Left lung (tissue), 10 donors: ENCODE results near the gene TAF1C. TPM values are rescaled to one million over a fixed set of nuclear protein-coding genes. Genes with fewer than 3 reads are reported as not detected.

ENCODE experiments used
- ATAC-seq: fragments of 200-7000 bp; cut with Tn5 transposase; one replicate; pipeline ENCODE4 v1.9.1; 2020; ENCODE audit warnings: moderate library complexity
- DNase-seq, 4 donors: peaks; one replicate each; pipeline ENCODE4 v3.0.0-alpha.2; 2013 to 2020
- H3K27ac ChIP-seq, 2 donors: fragments of 200-600 bp; sonication (generic) in 1 of 2; one replicate each; pipeline versions ENCODE4 v1.5.0 to v1.8.0; 2020 to 2021
- H3K27me3 ChIP-seq, 2 donors: fragments of 200-600 bp; sonication (generic) in 1 of 2; one replicate each; pipeline versions ENCODE4 v1.5.0 to v1.8.0; 2020 to 2021
- H3K36me3 ChIP-seq, 2 donors: fragments of 200-600 bp; sonication (generic) in 1 of 2; one replicate each; pipeline versions ENCODE4 v1.5.0 to v1.8.0; 2020 to 2021
- H3K4me1 ChIP-seq, 2 donors: fragments of 200-600 bp; one replicate each; pipeline ENCODE4 v1.8.0; 2021
- H3K4me3 ChIP-seq, 2 donors: fragments of 200-600 bp; sonication (generic) in 1 of 2; one replicate each; pipeline versions ENCODE4 v1.5.0 to v1.8.0; 2020 to 2021; ENCODE audit warnings: mild to moderate bottlenecking in 1 of 2
- H3K9me3 ChIP-seq, 2 donors: fragments of 200-600 bp; sonication (generic) in 1 of 2; one replicate each; pipeline versions ENCODE4 v1.5.0 to v1.8.0; 2020 to 2021
- intact Hi-C, 2 donors: fragments of 100-400 bp; cut with DNase I; formaldehyde crosslinking; loops; one replicate each; pipeline versions ENCODE4 v1.11.2 to v1.14.2; 2022
- polyA plus RNA-seq, 6 donors: library from polyadenylated mRNA; unstranded; fragments of 120-200 nt; gene quantifications; one replicate each; pipeline ENCODE4 v1.2.1, GENCODE V29; 2013; ENCODE audit not compliant: insufficient read length in 6 of 6
- total RNA-seq, 2 donors: library from RNA; stranded (reverse); fragmentation: NEBNext Ultra II Directional; extraction: Animal tissue kit (Norgen Biotek cat#: 25700); gene quantifications; one replicate each; pipeline ENCODE4 v1.2.1, GENCODE V29; 2021
- TF ChIP-seq, protein P1 (sequence below), 2 donors: fragments of 200-600 bp; sonication (generic) in 1 of 2; IDR thresholded peaks; one replicate each; pipeline versions ENCODE4 v1.5.0 to v1.8.0; 2021; ENCODE audit warnings: antibody characterized with exemption in 2 of 2
- donor health status: DM: no; HTN: yes; CAD: no.
- donor health status: DM: no; HTN: no; CAD: no.

The TAF1C gene
- total and polyA plus RNA-seq, 8 donors = 37.5 to 66.1 (median 52.9) TPM

DNA sequence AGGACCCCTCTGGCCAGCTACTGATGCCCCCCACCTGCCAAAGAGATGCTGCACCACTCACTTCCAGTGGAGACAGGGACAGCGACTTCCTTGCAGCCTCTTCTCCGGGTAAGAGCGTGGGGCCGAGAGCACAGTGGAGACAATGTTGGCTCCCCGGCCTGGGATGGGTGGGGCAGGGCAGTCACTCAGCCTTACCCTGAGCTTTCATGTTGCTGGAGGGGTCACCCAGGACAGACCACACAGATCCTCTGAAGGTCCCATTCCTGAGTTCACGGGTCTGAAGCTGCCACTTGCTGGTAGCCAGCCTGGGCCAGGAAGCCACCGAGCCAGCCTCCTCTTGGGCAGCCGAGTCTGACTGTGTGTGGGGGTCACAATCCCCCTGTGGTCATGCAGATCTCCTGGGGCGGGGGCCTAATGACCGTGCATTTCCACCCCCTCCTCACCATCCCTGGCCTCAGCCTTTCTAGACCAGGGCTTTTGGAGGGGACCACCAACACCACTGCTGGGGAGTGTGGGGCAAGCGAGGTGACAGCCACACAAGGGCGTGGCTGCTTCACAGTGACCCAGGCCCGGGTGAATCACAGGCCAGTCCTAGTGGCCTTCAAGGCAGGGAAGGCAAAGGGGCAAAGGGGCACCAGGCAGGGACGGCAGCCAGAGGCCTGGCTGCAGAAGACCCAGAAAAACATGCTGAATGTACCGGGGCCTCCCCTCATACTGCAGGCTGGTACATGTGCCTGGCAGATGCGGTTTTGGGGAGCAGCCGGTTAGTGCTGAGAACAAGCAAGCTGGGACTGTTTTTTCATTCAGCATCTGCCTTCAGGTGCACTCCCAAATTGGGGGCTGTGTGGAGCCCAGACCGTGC is 10.4 kb downstream of the TAF1C start:
- intact Hi-C loops = no loop called here
- no peak overlapping the region for H3K4me3 ChIP-seq

DNA sequence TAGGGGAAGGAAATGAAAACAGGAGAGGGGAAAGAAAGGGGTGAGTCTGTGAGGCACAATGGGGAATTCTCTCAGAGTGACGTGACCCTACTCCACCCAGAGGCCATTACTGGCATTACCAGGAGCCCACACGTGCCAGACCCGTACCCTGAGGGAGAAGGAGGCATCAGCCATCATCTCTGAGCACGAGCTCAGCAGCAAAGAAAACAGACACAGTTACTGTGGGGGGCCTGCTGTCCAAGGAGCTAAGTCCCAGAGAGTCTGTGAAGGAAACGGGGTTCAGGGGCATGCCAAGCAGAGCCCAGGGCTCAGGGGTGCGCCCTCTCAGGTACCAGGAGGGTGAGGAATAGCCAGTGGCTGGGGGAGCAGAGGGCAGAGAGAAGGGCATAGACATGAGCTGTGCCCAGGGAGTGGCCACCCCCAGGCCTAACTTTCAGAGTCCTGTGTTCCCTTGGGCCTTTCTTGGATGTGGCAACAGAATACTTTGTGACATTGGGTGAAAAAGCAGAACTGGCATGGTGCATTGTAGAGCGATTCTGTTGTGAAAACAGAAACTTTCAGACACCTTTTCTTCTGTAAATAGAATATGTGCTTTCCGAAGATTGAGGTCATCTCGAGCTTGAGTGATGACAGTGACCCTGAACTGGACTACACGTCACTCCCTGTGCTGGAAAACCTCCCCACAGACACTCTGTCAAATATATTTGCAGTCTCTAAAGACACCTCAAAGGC is 11.3 kb downstream of the TAF1C start:
- DNase-seq (peak in 2 of 4 donors; percentile 36 to 56), ATAC-seq (peak; percentile 82)
- no peak overlapping the region for H3K4me3 ChIP-seq
- intact Hi-C loops = no loop called here
- TF ChIP-seq, protein P1, sequence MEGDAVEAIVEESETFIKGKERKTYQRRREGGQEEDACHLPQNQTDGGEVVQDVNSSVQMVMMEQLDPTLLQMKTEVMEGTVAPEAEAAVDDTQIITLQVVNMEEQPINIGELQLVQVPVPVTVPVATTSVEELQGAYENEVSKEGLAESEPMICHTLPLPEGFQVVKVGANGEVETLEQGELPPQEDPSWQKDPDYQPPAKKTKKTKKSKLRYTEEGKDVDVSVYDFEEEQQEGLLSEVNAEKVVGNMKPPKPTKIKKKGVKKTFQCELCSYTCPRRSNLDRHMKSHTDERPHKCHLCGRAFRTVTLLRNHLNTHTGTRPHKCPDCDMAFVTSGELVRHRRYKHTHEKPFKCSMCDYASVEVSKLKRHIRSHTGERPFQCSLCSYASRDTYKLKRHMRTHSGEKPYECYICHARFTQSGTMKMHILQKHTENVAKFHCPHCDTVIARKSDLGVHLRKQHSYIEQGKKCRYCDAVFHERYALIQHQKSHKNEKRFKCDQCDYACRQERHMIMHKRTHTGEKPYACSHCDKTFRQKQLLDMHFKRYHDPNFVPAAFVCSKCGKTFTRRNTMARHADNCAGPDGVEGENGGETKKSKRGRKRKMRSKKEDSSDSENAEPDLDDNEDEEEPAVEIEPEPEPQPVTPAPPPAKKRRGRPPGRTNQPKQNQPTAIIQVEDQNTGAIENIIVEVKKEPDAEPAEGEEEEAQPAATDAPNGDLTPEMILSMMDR (IDR thresholded peaks at IDR 0.05) = peak; percentile 71 to 81
- peak overlapping the region in 1 of 2 donors; percentile 73 for H3K27ac ChIP-seq
- peaks cover 0 to 31% of the 10 kb centered on the region in 2 donors for H3K36me3 ChIP-seq
- peaks cover 17 to 36% of the 10 kb centered on the region in 2 donors for H3K4me1 ChIP-seq
- no peaks in the 10 kb centered on the region for H3K27me3 ChIP-seq
- no peaks in the 10 kb centered on the region for H3K9me3 ChIP-seq

More for the DNA sequence above, 10.4 kb downstream of the TAF1C start:
- no peaks in the 10 kb centered on the region for H3K27me3 ChIP-seq
- no peak for DNase-seq
- H3K4me1 ChIP-seq = peaks cover 17 to 36% of the 10 kb centered on the region in 2 donors
- TF ChIP-seq, protein P1 (IDR thresholded peaks at IDR 0.05) = no peak
- H3K36me3 ChIP-seq = peaks cover 0 to 40% of the 10 kb centered on the region in 2 donors
- H3K27ac ChIP-seq = peak overlapping the region; percentile 73 to 81
- no peaks in the 10 kb centered on the region for H3K9me3 ChIP-seq
- ATAC-seq = peak; percentile 4

DNA sequence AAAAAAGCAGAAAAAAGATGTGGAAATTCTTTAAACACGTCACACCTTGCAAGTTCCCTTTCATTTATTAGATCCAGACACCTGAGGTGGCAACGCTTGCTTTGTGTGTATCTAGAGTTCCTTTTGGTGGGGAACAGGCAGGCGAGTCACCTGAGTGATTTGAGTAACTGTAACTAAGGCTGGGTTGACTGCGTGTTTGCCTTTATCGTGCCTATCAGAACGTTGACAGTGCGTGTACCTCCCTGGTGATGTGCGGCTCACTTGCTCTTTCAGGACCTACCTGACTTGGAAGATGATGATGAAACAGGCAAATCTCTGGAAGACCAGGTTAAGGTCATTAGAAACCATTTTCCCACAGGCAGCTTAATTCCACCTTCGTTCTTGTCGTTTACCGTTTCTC is 12.5 kb downstream of the TAF1C start:
- Histone ChIP-seq H3K27me3 (no peaks in the 10 kb centered on the region), H3K27ac (no peak overlapping the region), H3K9me3 (no peaks in the 10 kb centered on the region), H3K4me3 (no peak overlapping the region), H3K4me1 (peaks cover 17 to 36% of the 10 kb centered on the region in 2 donors), H3K36me3 (peaks cover 0 to 20% of the 10 kb centered on the region in 2 donors)
- intact Hi-C loops = no loop called here
- DNase-seq = no peak
- TF ChIP-seq, protein P1 (IDR thresholded peaks at IDR 0.05) = no peak
- ATAC-seq = no peak

DNA sequence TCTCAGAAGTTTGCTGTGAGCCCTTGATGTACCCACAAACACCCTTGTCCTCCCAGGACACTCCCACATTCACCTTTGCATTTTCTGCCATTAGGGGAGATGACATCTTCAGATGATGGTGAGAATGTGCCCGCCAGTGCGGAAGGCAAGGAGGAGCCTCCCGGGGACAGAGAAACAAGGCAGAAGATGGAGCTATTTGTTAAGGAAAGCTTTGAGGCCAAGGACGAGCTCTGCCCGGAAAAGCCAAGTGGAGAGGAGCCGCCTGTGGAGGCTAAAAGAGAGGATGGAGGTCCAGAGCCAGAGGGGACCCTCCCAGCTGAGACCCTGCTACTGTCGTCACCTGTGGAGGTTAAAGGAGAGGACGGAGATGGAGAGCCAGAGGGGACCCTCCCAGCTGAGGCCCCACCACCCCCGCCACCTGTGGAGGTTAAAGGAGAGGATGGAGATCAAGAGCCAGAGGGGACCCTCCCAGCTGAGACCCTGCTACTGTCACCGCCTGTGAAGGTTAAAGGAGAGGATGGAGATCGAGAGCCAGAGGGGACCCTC is 17.0 kb downstream of the TAF1C start:
- Histone ChIP-seq H3K27ac (no peak overlapping the region), H3K9me3 (no peaks in the 10 kb centered on the region), H3K4me1 (no peaks in the 10 kb centered on the region), H3K36me3 (no peaks in the 10 kb centered on the region), H3K27me3 (peaks cover 0 to 22% of the 10 kb centered on the region in 2 donors), H3K4me3 (no peak overlapping the region)
- DNase-seq (no peak), ATAC-seq (no peak)
- intact Hi-C loops = no loop called here
- TF ChIP-seq, protein P1 (IDR thresholded peaks at IDR 0.05) = no peak
